ENCODE results near the gene PFN3. TPM values are rescaled to one million over a fixed set of nuclear protein-coding genes. Genes with fewer than 3 reads are reported as not detected.
A peak's percentile ranks its signal among the peaks of the same experiment; 100 is the strongest.

The PFN3 gene, protein sequence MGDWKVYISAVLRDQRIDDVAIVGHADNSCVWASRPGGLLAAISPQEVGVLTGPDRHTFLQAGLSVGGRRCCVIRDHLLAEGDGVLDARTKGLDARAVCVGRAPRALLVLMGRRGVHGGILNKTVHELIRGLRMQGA
- not detected for total RNA-seq

- ChIA-PET POLR2A (interaction anchor here (1.0 to 4.2 kb wide), 2 partner anchors 10 to 27 kb away, joined by 3 to 25 read pairs; no protein-coding TSS in a partner anchor), CTCF (interaction anchor here (4.7 to 8.8 kb wide), 3 partner anchors 8 to 55 kb away, joined by 48 to 337 read pairs (median 270); no protein-coding TSS in a partner anchor)
- DNase-seq: no peak
- no peaks in the 10 kb centered on the region for H3K9me3 Mint-ChIP-seq (ENCODE audit: insufficient read depth)
- H3K36me3 Mint-ChIP-seq (ENCODE audit: low read depth): no peaks in the 10 kb centered on the region
- H3K4me3 Mint-ChIP-seq: no peak within 1 kb of the TSS
- no peak within 1 kb of the TSS for H3K27ac Mint-ChIP-seq
- no peak for ATAC-seq
- H3K27me3 Mint-ChIP-seq (ENCODE audit: low read depth): peaks cover 16% of the 10 kb centered on the region
- H3K4me1 Mint-ChIP-seq (ENCODE audit: low read depth): peaks cover 28% of the 10 kb centered on the region
Measured at GRCh38 chr5:177399997-177400868, at the start of gene PFN3. PFN3 (minus strand) TSS chr5:177400661; CDS start chr5:177400576, 85 bp downstream.

DNA sequence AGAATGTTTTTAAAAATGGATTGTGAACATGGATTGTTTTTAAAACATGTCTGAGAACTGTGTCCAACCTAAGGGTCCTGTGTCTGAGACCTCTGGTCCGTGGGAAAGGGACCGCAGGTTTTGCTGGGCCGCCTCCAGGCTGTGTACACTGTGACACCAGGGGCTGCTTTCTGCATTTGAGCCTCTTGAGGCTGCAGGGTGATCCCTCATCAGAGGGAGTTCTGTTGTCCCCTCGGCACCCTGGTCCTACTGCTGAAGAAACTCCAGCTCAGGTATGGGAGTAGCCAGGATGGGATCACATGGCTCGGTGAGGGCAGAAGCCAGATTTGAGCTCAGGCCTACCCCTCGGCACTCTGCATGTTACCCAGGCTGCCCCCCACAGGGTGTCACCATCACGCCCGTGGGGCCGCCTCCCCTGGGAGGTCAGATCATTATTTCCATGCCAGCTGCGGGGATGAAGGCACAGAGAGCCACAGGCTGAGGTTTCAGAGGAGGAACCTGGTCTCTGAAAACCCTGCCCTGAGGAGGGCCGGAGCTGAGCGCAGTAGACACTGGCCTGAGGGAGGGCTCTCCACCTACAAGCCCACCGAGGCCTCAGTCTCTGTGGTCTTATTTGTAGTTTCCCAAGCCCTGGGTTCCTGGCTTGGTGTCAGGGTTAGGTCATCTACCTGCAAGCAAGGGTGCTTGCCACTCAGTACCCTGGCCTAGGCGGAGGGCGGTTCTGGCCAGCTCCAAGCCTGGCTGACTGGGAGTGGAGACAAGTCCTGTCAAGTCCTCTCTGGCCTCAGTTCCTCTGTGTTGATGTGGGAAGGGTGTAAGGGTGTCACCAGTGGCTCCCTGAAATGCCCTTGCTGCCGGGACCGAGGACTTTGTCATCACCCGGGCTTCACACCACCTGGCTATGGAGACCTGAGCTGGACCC, 48.9 kb upstream of the PFN3 start:
- H3K4me1 Mint-ChIP-seq (ENCODE audit: low read depth): peaks cover 49% of the 10 kb centered on the region
- H3K4me3 Mint-ChIP-seq: no peak overlapping the region
- no peaks in the 10 kb centered on the region for H3K9me3 Mint-ChIP-seq (ENCODE audit: insufficient read depth)
- DNase-seq: no peak
- POLR2A ChIA-PET: interaction anchor here (1.1 to 19.4 kb wide), 4 partner anchors 19 to 89 kb away, joined by 4 to 245 read pairs (median 16); partner anchors contain the start of gene GRK6
- peaks cover 2% of the 10 kb centered on the region for H3K36me3 Mint-ChIP-seq (ENCODE audit: low read depth)
- peaks cover 9% of the 10 kb centered on the region for H3K27me3 Mint-ChIP-seq (ENCODE audit: low read depth)
- CTCF ChIA-PET: interaction anchor here (1.4 to 9.0 kb wide), 5 partner anchors 8 to 59 kb away, joined by 4 to 177 read pairs (median 6); no protein-coding TSS in a partner anchor
- ATAC-seq: no peak
- no peak overlapping the region for H3K27ac Mint-ChIP-seq

GRCh38 chr5:177448244-177448950, 47.9 kb upstream of the PFN3 start:
- peaks cover 48% of the 10 kb centered on the region for H3K4me1 Mint-ChIP-seq (ENCODE audit: low read depth)
- ChIA-PET CTCF (interaction anchor here (1.1 to 9.0 kb wide), 9 partner anchors 9 to 79 kb away, joined by 3 to 177 read pairs (median 6); no protein-coding TSS in a partner anchor), POLR2A (interaction anchor here (1.0 to 19.4 kb wide), 6 partner anchors 8 to 135 kb away, joined by 3 to 245 read pairs (median 6); partner anchors contain the start of gene GRK6)
- ATAC-seq (no peak), DNase-seq (no peak)
- peak overlapping the region; percentile 70 for H3K4me3 Mint-ChIP-seq
- peak overlapping the region; percentile 58 for H3K27ac Mint-ChIP-seq
- H3K36me3 Mint-ChIP-seq (ENCODE audit: low read depth): peaks cover 2% of the 10 kb centered on the region
- H3K9me3 Mint-ChIP-seq (ENCODE audit: insufficient read depth): no peaks in the 10 kb centered on the region
- peaks cover 9% of the 10 kb centered on the region for H3K27me3 Mint-ChIP-seq (ENCODE audit: low read depth)

GRCh38 chr5:177447611-177448243, 47.3 kb upstream of the PFN3 start:
- ChIA-PET POLR2A (interaction anchor here (0.8 to 19.4 kb wide), 10 partner anchors 7 to 135 kb away, joined by 3 to 245 read pairs (median 6); partner anchors contain the start of gene GRK6), CTCF (interaction anchor here (0.7 to 9.0 kb wide), 10 partner anchors 9 to 79 kb away, joined by 3 to 177 read pairs (median 6); no protein-coding TSS in a partner anchor)
- no peak for ATAC-seq
- H3K36me3 Mint-ChIP-seq (ENCODE audit: low read depth): peaks cover 6% of the 10 kb centered on the region
- H3K27me3 Mint-ChIP-seq (ENCODE audit: low read depth): peaks cover 6% of the 10 kb centered on the region
- H3K4me1 Mint-ChIP-seq (ENCODE audit: low read depth): peaks cover 43% of the 10 kb centered on the region
- H3K4me3 Mint-ChIP-seq: peak overlapping the region; percentile 70
- no peaks in the 10 kb centered on the region for H3K9me3 Mint-ChIP-seq (ENCODE audit: insufficient read depth)
- DNase-seq: no peak
- peak overlapping the region; percentile 52 for H3K27ac Mint-ChIP-seq

DNA sequence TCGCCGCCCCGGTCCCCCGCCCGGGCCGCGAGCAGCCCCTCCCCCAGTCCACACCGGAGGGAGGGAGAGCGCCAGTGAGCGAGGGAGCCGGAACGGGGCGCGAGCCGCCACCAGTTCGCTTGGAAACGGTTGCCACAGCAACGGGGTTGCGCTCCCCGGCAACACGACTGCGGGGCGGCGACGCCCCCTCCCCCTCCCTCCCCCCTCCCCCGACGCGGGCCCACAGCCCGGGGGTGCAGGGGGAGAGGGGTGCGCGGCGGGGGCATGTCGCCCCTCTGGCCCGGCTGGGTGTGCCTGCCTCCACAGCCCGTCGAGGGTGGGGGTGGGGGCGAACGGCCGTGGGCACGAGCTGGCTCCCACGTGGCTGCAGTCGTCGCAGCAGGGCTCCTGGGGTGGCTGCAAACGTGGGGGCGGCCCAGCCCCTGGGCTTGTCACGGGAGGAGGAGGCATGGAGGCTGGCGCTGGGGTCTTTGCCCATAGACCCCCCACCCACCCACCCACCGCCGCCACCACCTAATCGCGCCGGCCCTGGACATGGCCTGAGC, 46.7 kb upstream of the PFN3 start:
- Mint-ChIP-seq H3K27me3 (ENCODE audit: low read depth) (peaks cover 6% of the 10 kb centered on the region), H3K4me1 (ENCODE audit: low read depth) (peaks cover 46% of the 10 kb centered on the region), H3K27ac (no peak overlapping the region), H3K9me3 (ENCODE audit: insufficient read depth) (no peaks in the 10 kb centered on the region), H3K4me3 (peak overlapping the region; percentile 70), H3K36me3 (ENCODE audit: low read depth) (peaks cover 12% of the 10 kb centered on the region)
- ATAC-seq (peak; percentile 49), DNase-seq (peak; percentile 81)
- CTCF ChIA-PET: interaction anchor here (0.7 to 9.0 kb wide), 10 partner anchors 8 to 57 kb away, joined by 3 to 177 read pairs (median 6); no protein-coding TSS in a partner anchor
- POLR2A ChIA-PET: interaction anchor here (0.8 to 19.4 kb wide), 9 partner anchors 7 to 134 kb away, joined by 3 to 245 read pairs (median 6); partner anchors contain the start of gene GRK6

DNA sequence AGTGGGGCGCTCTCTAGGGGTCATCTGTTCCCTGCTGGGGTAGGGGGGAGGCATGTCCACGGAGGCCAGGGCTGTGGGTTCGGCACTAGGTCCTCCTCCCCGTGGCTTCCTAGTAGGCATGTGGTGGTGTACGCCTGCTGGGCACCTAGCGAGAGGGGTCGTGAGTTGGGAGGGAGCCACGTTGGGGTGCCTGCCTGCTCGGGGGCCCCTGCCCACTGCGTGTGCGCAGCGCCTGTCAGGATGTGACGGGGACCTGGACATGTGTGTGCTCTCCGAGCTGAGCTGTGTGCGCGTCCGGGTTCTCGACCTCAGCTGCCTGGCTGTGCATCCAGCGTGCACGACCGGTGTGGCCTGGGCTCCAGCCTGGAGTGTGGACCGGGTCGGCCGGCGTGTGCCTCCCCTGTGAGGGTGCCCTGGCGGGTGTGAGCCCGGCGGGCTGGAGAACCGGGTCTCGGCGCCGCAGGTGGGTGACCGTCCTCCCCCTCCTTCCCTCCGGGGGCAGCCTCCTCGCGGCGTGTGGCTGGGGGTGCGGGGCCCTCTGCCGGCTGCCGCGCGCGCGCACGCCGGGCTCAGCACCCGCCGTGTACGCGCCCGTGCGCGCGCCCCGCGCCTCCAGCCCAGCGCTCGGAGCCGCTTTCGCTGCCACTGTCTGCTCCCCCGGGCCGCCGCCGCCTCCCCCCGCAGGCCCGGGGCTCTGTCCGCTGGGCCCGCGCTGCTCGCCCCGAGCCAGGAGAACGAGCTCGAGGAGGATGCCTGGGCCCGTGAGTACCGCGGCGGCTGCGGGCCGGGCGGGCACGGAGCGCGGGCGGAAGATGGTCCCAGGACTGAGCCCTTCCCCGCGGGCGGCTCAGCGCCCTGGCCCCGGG, 46.0 kb upstream of the PFN3 start, which contains the start of gene PRR7:
PRR7 (plus strand) TSS at position 615 of the 866 bp plus-strand sequence. CDS start 8,254 bp downstream, outside the sequence.
- CTCF ChIA-PET: interaction anchor here (0.7 to 9.0 kb wide), 12 partner anchors 8 to 137 kb away, joined by 3 to 177 read pairs (median 5); no protein-coding TSS in a partner anchor
- peak; percentile 74 for ATAC-seq
- peak; percentile 79 for DNase-seq
- POLR2A ChIA-PET: interaction anchor here (0.6 to 19.4 kb wide), 13 partner anchors 8 to 140 kb away, joined by 3 to 245 read pairs (median 6); partner anchors contain the start of gene GRK6
- Mint-ChIP-seq H3K36me3 (ENCODE audit: low read depth) (peaks cover 17% of the 10 kb centered on the region), H3K27ac (peak within 1 kb of the TSS; percentile 65), H3K27me3 (ENCODE audit: low read depth) (peaks cover 6% of the 10 kb centered on the region), H3K4me1 (ENCODE audit: low read depth) (peaks cover 43% of the 10 kb centered on the region), H3K4me3 (peak within 1 kb of the TSS; percentile 70), H3K9me3 (ENCODE audit: insufficient read depth) (no peaks in the 10 kb centered on the region)

GRCh38 chr5:177445917-177446199, 45.4 kb upstream of the PFN3 start:
- H3K27me3 Mint-ChIP-seq (ENCODE audit: low read depth): peaks cover 6% of the 10 kb centered on the region
- H3K9me3 Mint-ChIP-seq (ENCODE audit: insufficient read depth): no peaks in the 10 kb centered on the region
- CTCF ChIA-PET: interaction anchor here (1.2 to 9.0 kb wide), 10 partner anchors 9 to 136 kb away, joined by 3 to 177 read pairs (median 16); no protein-coding TSS in a partner anchor
- ATAC-seq (no peak), DNase-seq (no peak)
- POLR2A ChIA-PET: interaction anchor here (0.6 to 19.4 kb wide), 11 partner anchors 8 to 140 kb away, joined by 3 to 245 read pairs (median 5); partner anchors contain the start of gene GRK6
- peaks cover 19% of the 10 kb centered on the region for H3K36me3 Mint-ChIP-seq (ENCODE audit: low read depth)
- peak overlapping the region; percentile 60 for H3K4me3 Mint-ChIP-seq
- H3K4me1 Mint-ChIP-seq (ENCODE audit: low read depth): peaks cover 43% of the 10 kb centered on the region
- H3K27ac Mint-ChIP-seq: peak overlapping the region; percentile 65

GRCh38 chr5:177445052-177445916, 44.8 kb upstream of the PFN3 start:
- Mint-ChIP-seq H3K27ac (peak overlapping the region; percentile 65), H3K27me3 (ENCODE audit: low read depth) (peaks cover 6% of the 10 kb centered on the region)
- ATAC-seq: no peak

More at GRCh38 chr5:177445052-177445916, 44.8 kb upstream of the PFN3 start:
- Mint-ChIP-seq H3K4me1 (ENCODE audit: low read depth) (peaks cover 46% of the 10 kb centered on the region), H3K4me3 (peak overlapping the region; percentile 60), H3K9me3 (ENCODE audit: insufficient read depth) (no peaks in the 10 kb centered on the region), H3K36me3 (ENCODE audit: low read depth) (peaks cover 22% of the 10 kb centered on the region)
- CTCF ChIA-PET: interaction anchor here (1.2 to 9.0 kb wide), 10 partner anchors 8 to 136 kb away, joined by 3 to 177 read pairs (median 16); no protein-coding TSS in a partner anchor
- POLR2A ChIA-PET: interaction anchor here (0.6 to 19.4 kb wide), 13 partner anchors 10 to 139 kb away, joined by 3 to 245 read pairs (median 4); partner anchors contain the start of gene GRK6
- DNase-seq: no peak

Data from activated CD8-positive, alpha-beta T cell treated with anti-CD3 and anti-CD28 coated beads, Interleukin-2, amount 10 ng/mL, durations not matched to agents 7 days and 5 days (primary cell).